Left renal cortex interstitium (tissue), 4 donors: ENCODE data around the gene TP53BP2. TPM values are rescaled to one million over a fixed set of nuclear protein-coding genes. Genes with fewer than 3 reads are reported as not detected.

Experiments used
- DNase-seq, 4 donors: peaks; one replicate each; pipeline ENCODE4 v3.0.0-alpha.2; 2013; ENCODE audit warnings: low read depth in 4 of 4, low spot score in 2 of 4, missing footprints in 1 of 4
- polyA plus RNA-seq, 4 donors: library from polyadenylated mRNA; unstranded; fragments of 120-200 nt; gene quantifications; one replicate each; pipeline ENCODE4 v1.2.1, GENCODE V29; 2013; ENCODE audit not compliant: insufficient read length in 4 of 4

TP53BP2 gene
- polyA plus RNA-seq, 4 donors: 42.7 to 59.3 (median 50.9) TPM

GRCh38 chr1:223770621-223771315 is 75.0 kb downstream of the TP53BP2 start:
- DNase-seq: no peak

GRCh38 chr1:223765719-223766340 is 79.9 kb downstream of the TP53BP2 start:
- no peak for DNase-seq

- DNase-seq: no peak
These were observed 80.6 kb downstream of the TP53BP2 start for GRCh38 chr1:223765036-223765718.

GRCh38 chr1:223763881-223764280 is 81.9 kb downstream of the TP53BP2 start:
- DNase-seq: no peak

GRCh38 chr1:223763251-223763650 is 82.5 kb downstream of the TP53BP2 start:
- DNase-seq: no peak

- no peak for DNase-seq
These were observed 84.3 kb downstream of the TP53BP2 start for GRCh38 chr1:223761411-223761810.

GRCh38 chr1:223760833-223761232 is 84.9 kb downstream of the TP53BP2 start:
- DNase-seq: no peak

- DNase-seq: no peak
These were observed 86.5 kb downstream of the TP53BP2 start for GRCh38 chr1:223759273-223759672.

GRCh38 chr1:223758734-223759133 is 87.0 kb downstream of the TP53BP2 start:
- no peak for DNase-seq

GRCh38 chr1:223756806-223757700 is 88.7 kb downstream of the TP53BP2 start:
- DNase-seq: no peak

GRCh38 chr1:223755992-223756775 is 89.6 kb downstream of the TP53BP2 start:
- DNase-seq: no peak

- DNase-seq: no peak
These were observed 90.3 kb downstream of the TP53BP2 start for GRCh38 chr1:223755432-223755792.

- DNase-seq: no peak
These were observed 90.9 kb downstream of the TP53BP2 start for GRCh38 chr1:223754681-223755431.

- DNase-seq: no peak
These were observed 92.8 kb downstream of the TP53BP2 start for GRCh38 chr1:223752721-223753515.

GRCh38 chr1:223751696-223752095 is 94.1 kb downstream of the TP53BP2 start:
- DNase-seq: no peak

- DNase-seq: no peak
These were observed 94.8 kb downstream of the TP53BP2 start for GRCh38 chr1:223750730-223751570.
